ENCODE data around the gene LOC128125822.

- TF ChIP-seq POLR2A (IDR thresholded peaks at IDR 0.05): no peak
- no peak for TF ChIP-seq CTCF (IDR thresholded peaks at IDR 0.05)
Observed at GRCh38 chr6:63582579-63583231, 10.4 kb downstream of the LOC128125822 start.

All from Peyer's patch (tissue), 4 donors.